GM13976 (cell line): Measurements from ENCODE around the gene WLS.
"Not testable (repeated sequence)": the region's sequence is repeated elsewhere in the genome, so short reads cannot be mapped to it uniquely, and the experiment has no call there.

Experiments used
- DNase-seq: peaks from one replicate; pipeline ENCODE4 v3.0.0; 2012; ENCODE audit warnings: low spot score
- CTCF ChIP-seq: IDR thresholded peaks from 2 replicates; pipeline ENCODE4 v1.5.1; 2012; ENCODE audit warnings: borderline replicate concordance, mild to moderate bottlenecking; ENCODE audit not compliant: insufficient read depth; ENCODE audit errors: extremely low read depth, missing control alignments, control extremely low read depth
- in situ Hi-C: fragments of 300-500 bp; cut with MboI; formaldehyde crosslinking; loops from one replicate; pipeline ENCODE4 v1.12.0; 2022; ENCODE audit warnings: low sequenced_read_pairs, mixed read lengths, inconsistent platforms; ENCODE audit not compliant: unreplicated experiment

The WLS gene

DNA sequence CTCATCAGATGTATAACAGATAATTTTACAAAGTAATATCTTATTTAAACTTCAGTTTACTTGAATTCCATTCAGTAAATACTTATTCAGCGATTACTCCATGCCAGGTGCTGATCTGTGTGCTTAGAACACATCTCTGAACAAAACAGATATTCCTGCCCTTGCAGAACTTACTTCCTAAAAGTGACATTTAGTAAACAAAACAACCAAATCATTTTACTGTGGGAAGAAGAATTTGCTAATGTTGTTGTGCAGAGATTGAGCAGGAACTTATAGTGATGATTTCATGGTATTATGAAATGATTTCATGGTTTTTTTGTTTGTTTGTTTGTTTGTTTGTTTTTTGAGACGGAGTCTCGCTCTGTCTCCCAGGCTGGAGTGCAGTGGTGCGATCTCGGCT, 39.3 kb upstream of the WLS start:
- in situ Hi-C loops = no loop called here
- TF ChIP-seq CTCF = no peak
- no peak for DNase-seq

GRCh38 chr1:68270951-68271350, 38.6 kb upstream of the WLS start:
- in situ Hi-C loops = no loop called here
- DNase-seq = no peak
- no peak for TF ChIP-seq CTCF

- in situ Hi-C loops = no loop called here
- no peak for DNase-seq
- no peak for TF ChIP-seq CTCF
Observed at GRCh38 chr1:68269637-68270430, 37.5 kb upstream of the WLS start.

GRCh38 chr1:68268896-68269483, 36.7 kb upstream of the WLS start:
- no peak for DNase-seq
- in situ Hi-C loops = no loop called here
- TF ChIP-seq CTCF = no peak

DNA sequence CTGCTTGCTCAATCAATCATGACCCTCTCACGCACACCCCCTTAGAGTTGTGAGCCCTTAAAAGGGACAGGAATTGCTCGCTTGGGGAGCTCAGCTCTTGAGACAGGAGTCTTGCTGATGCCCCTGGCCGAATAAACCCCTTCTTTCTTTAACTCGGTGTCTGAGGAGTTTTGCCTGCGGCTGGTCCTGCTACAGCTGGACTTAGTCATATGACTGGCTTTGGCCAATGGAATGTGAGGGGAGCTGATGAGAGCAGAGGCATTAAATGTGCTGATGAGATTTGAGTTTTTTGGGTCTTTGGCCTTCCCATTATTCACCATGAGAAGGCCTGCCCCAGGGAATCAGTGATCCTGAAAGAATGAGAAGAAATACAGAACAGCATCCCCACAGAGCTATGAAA, 24.5 kb upstream of the WLS start:
- DNase-seq, in situ Hi-C loops: not testable (repeated sequence)

DNA sequence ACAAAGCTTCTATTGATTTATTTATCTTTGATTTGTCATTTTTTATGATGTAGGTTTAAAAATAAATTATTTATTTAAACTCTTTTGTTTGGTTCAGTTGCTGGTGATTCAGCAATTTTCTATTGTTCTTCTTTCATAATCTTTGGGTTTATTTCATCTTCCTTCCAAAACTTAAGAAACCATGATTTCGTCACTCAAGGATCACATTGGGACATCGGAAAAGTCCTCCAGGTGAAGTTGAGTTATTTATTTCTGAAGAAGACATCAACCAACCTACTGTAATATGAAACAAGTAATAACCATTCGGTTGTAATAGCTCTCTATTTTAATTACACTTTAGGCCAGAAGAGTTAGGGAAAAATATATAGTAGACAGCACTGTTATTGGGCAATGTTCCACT, 23.0 kb upstream of the WLS start:
- no peak for TF ChIP-seq CTCF
- DNase-seq = no peak
- in situ Hi-C loops = no loop called here

GRCh38 chr1:68254667-68255226, 22.4 kb upstream of the WLS start:
- no peak for DNase-seq
- no peak for TF ChIP-seq CTCF
- in situ Hi-C loops = no loop called here
